IPS DF 6.9 (cell line): Measurements from ENCODE around the gene ABHD10.

Experiments used
- DNase-seq: peaks from one replicate; pipeline ENCODE4 v3.0.0-alpha.2; 2013; ENCODE audit warnings: low read depth, low spot score
- H3K27ac ChIP-seq: one replicate; pipeline ENCODE4 v1.5.1; 2013; ENCODE audit warnings: low read length, control low read depth
- H3K27me3 ChIP-seq: 2 replicates; pipeline ENCODE4 v1.6.1; 2013; ENCODE audit warnings: mild to moderate bottlenecking, low read length; ENCODE audit not compliant: control insufficient read depth, insufficient read depth
- H3K36me3 ChIP-seq: 2 replicates; pipeline ENCODE4 v1.6.1; 2013; ENCODE audit warnings: low read length; ENCODE audit not compliant: control insufficient read depth, insufficient read depth
- H3K4me1 ChIP-seq: 2 replicates; pipeline ENCODE4 v1.6.1; 2013; ENCODE audit warnings: low read length; ENCODE audit not compliant: control insufficient read depth, insufficient read depth
- H3K4me3 ChIP-seq: 2 replicates; pipeline ENCODE4 v1.5.1; 2013; ENCODE audit warnings: mild to moderate bottlenecking, low read length
- H3K9me3 ChIP-seq: 2 replicates; pipeline ENCODE4 v1.6.1; 2013; ENCODE audit warnings: low read length, inconsistent platforms; ENCODE audit not compliant: control insufficient read depth, insufficient read depth
- WGBS: extraction: QIAGEN DNeasy Blood & Tissue Kit; methylation state at CpG from one replicate; pipeline ENCODE4 v1.1.7; 2013; ENCODE audit warnings: mixed read lengths, missing lambda C conversion rate; ENCODE audit not compliant: insufficient read length, insufficient coverage; 5-methylcytosine and 5-hydroxymethylcytosine counted together

The ABHD10 gene

GRCh38 chr3:112011376-112011940 is 32.6 kb downstream of the ABHD10 start:
- no peak overlapping the region for H3K27ac ChIP-seq
- H3K27me3 ChIP-seq, result no peaks in the 10 kb centered on the region
- H3K36me3 ChIP-seq, result no peaks in the 10 kb centered on the region
- no peak for DNase-seq
- WGBS, result no CpG with 5 or more reads among the region's 6 CpGs
- H3K4me3 ChIP-seq, result no peak overlapping the region
- no peaks in the 10 kb centered on the region for H3K4me1 ChIP-seq
- no peaks in the 10 kb centered on the region for H3K9me3 ChIP-seq

- no peak for DNase-seq
- WGBS, result no CpG with 5 or more reads among the region's 6 CpGs
These were observed 33.6 kb downstream of the ABHD10 start for GRCh38 chr3:112012205-112012992.

GRCh38 chr3:112013058-112013783 is 34.4 kb downstream of the ABHD10 start:
- H3K27ac ChIP-seq, result no peak overlapping the region
- no peak overlapping the region for H3K4me3 ChIP-seq
- H3K27me3 ChIP-seq, result no peaks in the 10 kb centered on the region
- H3K36me3 ChIP-seq, result no peaks in the 10 kb centered on the region
- WGBS, result no CpG with 5 or more reads among the region's 19 CpGs
- no peaks in the 10 kb centered on the region for H3K4me1 ChIP-seq
- DNase-seq, result no peak
- no peaks in the 10 kb centered on the region for H3K9me3 ChIP-seq

More at GRCh38 chr3:112012205-112012992, 33.6 kb downstream of the ABHD10 start:
- Histone ChIP-seq H3K27me3 (no peaks in the 10 kb centered on the region), H3K4me3 (no peak overlapping the region), H3K36me3 (no peaks in the 10 kb centered on the region), H3K27ac (no peak overlapping the region), H3K4me1 (no peaks in the 10 kb centered on the region), H3K9me3 (no peaks in the 10 kb centered on the region)

GRCh38 chr3:112013784-112014143 is 34.9 kb downstream of the ABHD10 start:
- Histone ChIP-seq H3K4me3 (no peak overlapping the region), H3K36me3 (no peaks in the 10 kb centered on the region), H3K27ac (no peak overlapping the region), H3K27me3 (no peaks in the 10 kb centered on the region), H3K9me3 (no peaks in the 10 kb centered on the region), H3K4me1 (no peaks in the 10 kb centered on the region)
- DNase-seq, result no peak
- no CpG with 5 or more reads among the region's 5 CpGs for WGBS

GRCh38 chr3:112017091-112017490 is 38.3 kb downstream of the ABHD10 start:
- Histone ChIP-seq H3K27ac (no peak overlapping the region), H3K27me3 (no peaks in the 10 kb centered on the region), H3K36me3 (no peaks in the 10 kb centered on the region), H3K9me3 (no peaks in the 10 kb centered on the region), H3K4me3 (no peak overlapping the region), H3K4me1 (no peaks in the 10 kb centered on the region)
- DNase-seq, result no peak

- Histone ChIP-seq H3K36me3 (no peaks in the 10 kb centered on the region), H3K9me3 (no peaks in the 10 kb centered on the region), H3K4me1 (no peaks in the 10 kb centered on the region), H3K27me3 (no peaks in the 10 kb centered on the region), H3K4me3 (no peak overlapping the region), H3K27ac (no peak overlapping the region)
- WGBS, result no CpG with 5 or more reads among the region's 4 CpGs
- no peak for DNase-seq
These were observed 39.9 kb downstream of the ABHD10 start for GRCh38 chr3:112018712-112019111.

- Histone ChIP-seq H3K9me3 (no peaks in the 10 kb centered on the region), H3K27ac (no peak overlapping the region), H3K4me3 (no peak overlapping the region), H3K4me1 (no peaks in the 10 kb centered on the region), H3K36me3 (no peaks in the 10 kb centered on the region), H3K27me3 (no peaks in the 10 kb centered on the region)
- DNase-seq, result no peak
- WGBS, result no CpG with 5 or more reads among the region's 1 CpG
These were observed 40.9 kb downstream of the ABHD10 start for GRCh38 chr3:112019716-112020115.

GRCh38 chr3:112020674-112021085 is 41.9 kb downstream of the ABHD10 start:
- Histone ChIP-seq H3K27me3 (no peaks in the 10 kb centered on the region), H3K27ac (no peak overlapping the region), H3K36me3 (no peaks in the 10 kb centered on the region), H3K4me1 (no peaks in the 10 kb centered on the region), H3K9me3 (no peaks in the 10 kb centered on the region), H3K4me3 (no peak overlapping the region)
- WGBS, result no CpG with 5 or more reads among the region's 1 CpG
- DNase-seq, result no peak

GRCh38 chr3:112027142-112027541 is 48.3 kb downstream of the ABHD10 start:
- WGBS, result no CpG with 5 or more reads among the region's 4 CpGs
- Histone ChIP-seq H3K4me3 (no peak overlapping the region), H3K36me3 (no peaks in the 10 kb centered on the region), H3K27ac (no peak overlapping the region), H3K4me1 (no peaks in the 10 kb centered on the region), H3K9me3 (no peaks in the 10 kb centered on the region), H3K27me3 (no peaks in the 10 kb centered on the region; the same call in 1 of the 2 replicates)
- no peak for DNase-seq

- H3K9me3 ChIP-seq, result no peaks in the 10 kb centered on the region
- no peaks in the 10 kb centered on the region for H3K36me3 ChIP-seq
- no peak overlapping the region for H3K27ac ChIP-seq
- no peak overlapping the region for H3K4me3 ChIP-seq
- no peak for DNase-seq
- no peaks in the 10 kb centered on the region; the same call in 1 of the 2 replicates for H3K27me3 ChIP-seq
- H3K4me1 ChIP-seq, result no peaks in the 10 kb centered on the region
- WGBS, result no CpG with 5 or more reads among the region's 4 CpGs
These were observed 49.0 kb downstream of the ABHD10 start for GRCh38 chr3:112027826-112028225.
